ENCODE data around the gene FBXL19. TPM values are rescaled to one million over a fixed set of nuclear protein-coding genes. Genes with fewer than 3 reads are reported as not detected.

The FBXL19 gene
- total and polyA plus RNA-seq, 10 donors: 4.3 to 24.7 (median 17.4) TPM

DNA sequence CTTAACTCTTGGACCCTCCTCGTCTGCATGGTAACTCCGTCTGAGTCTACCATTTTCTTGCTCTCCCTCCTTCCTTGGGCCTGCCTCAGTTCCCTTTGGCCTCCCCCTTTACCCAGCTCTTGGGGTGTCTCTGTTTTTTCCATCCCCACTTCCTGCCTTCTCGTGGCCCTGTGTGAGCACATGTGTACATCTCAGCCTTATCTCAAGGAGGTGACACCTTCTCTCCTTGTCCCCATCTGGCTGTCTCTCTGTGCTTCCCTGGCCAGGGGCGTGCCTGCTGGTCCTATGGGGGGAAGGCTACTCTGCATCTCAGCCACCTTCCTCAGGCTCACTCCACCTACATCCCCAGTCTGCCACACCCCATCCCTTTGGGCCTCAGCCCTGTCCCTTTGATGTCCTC lies 20.4 kb upstream of the FBXL19 start:
- WGBS, 5 donors: 39 to 58% (median 57%) methylated on average over 4 of the region's 4 CpGs
- Histone ChIP-seq H3K4me1 (peaks cover 32 to 61% (median 45%) of the 10 kb centered on the region in 6 donors), H3K9me3 (peaks cover 0 to 3% (median 0%) of the 10 kb centered on the region in 8 donors), H3K27me3 (replicated peaks in 1 of 7) (no peaks in the 10 kb centered on the region), H3K36me3 (no peaks in the 10 kb centered on the region), H3K27ac (peak overlapping the region; percentile 92 to 97 (median 94)), H3K4me3 (peak overlapping the region in 6 of 8 donors; percentile 48 to 79 (median 52))
- intact Hi-C loops (cut with DNase I; ENCODE audit: low total_unique reads): no loop called here
- TF ChIP-seq POLR2A (IDR thresholded peaks at IDR 0.05) (no peak), POLR2AphosphoS5 (IDR thresholded peaks at IDR 0.05) (no peak)
- TF ChIP-seq, protein P1, sequence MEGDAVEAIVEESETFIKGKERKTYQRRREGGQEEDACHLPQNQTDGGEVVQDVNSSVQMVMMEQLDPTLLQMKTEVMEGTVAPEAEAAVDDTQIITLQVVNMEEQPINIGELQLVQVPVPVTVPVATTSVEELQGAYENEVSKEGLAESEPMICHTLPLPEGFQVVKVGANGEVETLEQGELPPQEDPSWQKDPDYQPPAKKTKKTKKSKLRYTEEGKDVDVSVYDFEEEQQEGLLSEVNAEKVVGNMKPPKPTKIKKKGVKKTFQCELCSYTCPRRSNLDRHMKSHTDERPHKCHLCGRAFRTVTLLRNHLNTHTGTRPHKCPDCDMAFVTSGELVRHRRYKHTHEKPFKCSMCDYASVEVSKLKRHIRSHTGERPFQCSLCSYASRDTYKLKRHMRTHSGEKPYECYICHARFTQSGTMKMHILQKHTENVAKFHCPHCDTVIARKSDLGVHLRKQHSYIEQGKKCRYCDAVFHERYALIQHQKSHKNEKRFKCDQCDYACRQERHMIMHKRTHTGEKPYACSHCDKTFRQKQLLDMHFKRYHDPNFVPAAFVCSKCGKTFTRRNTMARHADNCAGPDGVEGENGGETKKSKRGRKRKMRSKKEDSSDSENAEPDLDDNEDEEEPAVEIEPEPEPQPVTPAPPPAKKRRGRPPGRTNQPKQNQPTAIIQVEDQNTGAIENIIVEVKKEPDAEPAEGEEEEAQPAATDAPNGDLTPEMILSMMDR (IDR thresholded peaks at IDR 0.05 in 8 of 11, conservative IDR thresholded peaks at IDR 0.05 in 3 of 11): no peak
- no peak for DNase-seq

DNA sequence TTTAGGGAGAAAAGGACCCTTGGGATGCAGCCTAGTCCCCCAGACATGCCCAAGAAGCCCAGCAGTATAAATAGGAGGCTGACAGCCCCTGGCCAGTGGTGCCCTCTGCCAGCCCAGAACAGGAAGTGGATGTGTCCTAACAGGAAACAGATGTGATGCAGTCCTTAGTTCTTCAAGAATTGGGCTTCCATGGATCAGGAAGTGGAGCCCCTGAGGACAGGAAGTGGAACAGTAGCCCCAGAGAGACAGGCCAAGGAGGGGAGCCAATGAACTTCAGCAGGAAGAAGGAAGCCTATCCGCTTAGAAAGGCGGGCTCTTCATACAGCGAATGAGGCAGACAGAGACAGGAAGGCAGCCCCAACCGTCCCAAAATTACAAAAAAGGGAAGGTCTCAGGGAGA lies 19.8 kb upstream of the FBXL19 start:
- H3K27me3 ChIP-seq (replicated peaks in 1 of 7): no peaks in the 10 kb centered on the region
- peak in 2 of 3 donors; percentile 45 to 86 for TF ChIP-seq POLR2AphosphoS5 (IDR thresholded peaks at IDR 0.05)
- TF ChIP-seq, protein P1 (IDR thresholded peaks at IDR 0.05 in 8 of 11, conservative IDR thresholded peaks at IDR 0.05 in 3 of 11): no peak
- peaks cover 32 to 63% (median 45%) of the 10 kb centered on the region in 6 donors for H3K4me1 ChIP-seq
- no peak for DNase-seq
- peak overlapping the region in 1 of 8 donors; percentile 43 for H3K4me3 ChIP-seq
- intact Hi-C loops (cut with DNase I; ENCODE audit: low total_unique reads): no loop called here
- no peaks in the 10 kb centered on the region for H3K36me3 ChIP-seq
- peaks cover 0 to 3% (median 0%) of the 10 kb centered on the region in 8 donors for H3K9me3 ChIP-seq
- 16 to 33% (median 22%) methylated on average over 4 of the region's 4 CpGs for WGBS, 5 donors
- peak overlapping the region; percentile 92 to 97 (median 94) for H3K27ac ChIP-seq

DNA sequence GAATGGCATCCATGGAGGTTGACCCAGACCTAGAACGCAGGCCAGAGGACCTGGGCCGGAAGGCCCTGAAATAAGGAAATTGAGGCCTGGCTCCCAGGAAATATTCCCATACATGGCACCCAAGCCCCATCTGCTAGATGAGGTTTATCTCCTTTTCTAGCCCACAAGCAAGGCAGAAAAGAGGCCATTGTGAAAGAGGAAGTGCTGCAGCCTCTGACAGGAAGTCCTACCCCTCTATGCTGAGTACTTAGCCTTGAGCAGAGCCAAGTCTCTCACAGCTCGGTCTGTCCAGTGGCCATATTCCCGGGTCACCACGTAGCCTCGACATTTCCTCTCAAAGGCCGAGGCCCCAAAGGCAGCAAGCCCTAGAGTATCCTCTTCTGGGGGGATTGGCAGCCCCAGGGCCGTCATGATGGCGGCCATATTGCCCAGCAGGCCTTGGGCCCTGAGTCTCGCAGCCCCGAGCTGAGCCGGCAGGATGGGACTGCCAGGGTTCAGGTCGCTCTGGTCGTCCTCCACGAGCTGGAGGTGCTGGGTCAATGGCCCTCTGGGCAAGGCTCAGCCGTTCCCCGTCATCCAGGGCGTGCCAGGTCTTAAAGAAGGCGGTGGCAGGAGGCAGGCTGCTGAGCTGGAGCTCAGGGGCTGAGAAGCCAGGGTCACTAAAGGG lies 19.1 kb upstream of the FBXL19 start:
- peak; percentile 31 to 56 (median 44) for TF ChIP-seq POLR2AphosphoS5 (IDR thresholded peaks at IDR 0.05)
- TF ChIP-seq, protein P1 (IDR thresholded peaks at IDR 0.05 in 8 of 11, conservative IDR thresholded peaks at IDR 0.05 in 3 of 11): no peak
- H3K27ac ChIP-seq: peak overlapping the region; percentile 92 to 97 (median 94)
- 55 to 79% (median 59%) methylated on average over 14 to 19 of the region's 19 CpGs for WGBS, 5 donors
- peak overlapping the region in 1 of 8 donors; percentile 43 for H3K4me3 ChIP-seq
- no peaks in the 10 kb centered on the region for H3K36me3 ChIP-seq
- peaks cover 32 to 63% (median 45%) of the 10 kb centered on the region in 6 donors for H3K4me1 ChIP-seq
- intact Hi-C loops (cut with DNase I; ENCODE audit: low total_unique reads): no loop called here
- peaks cover 0 to 3% (median 0%) of the 10 kb centered on the region in 8 donors for H3K9me3 ChIP-seq
- no peaks in the 10 kb centered on the region for H3K27me3 ChIP-seq (replicated peaks in 1 of 7)
- DNase-seq: peak; percentile 78

DNA sequence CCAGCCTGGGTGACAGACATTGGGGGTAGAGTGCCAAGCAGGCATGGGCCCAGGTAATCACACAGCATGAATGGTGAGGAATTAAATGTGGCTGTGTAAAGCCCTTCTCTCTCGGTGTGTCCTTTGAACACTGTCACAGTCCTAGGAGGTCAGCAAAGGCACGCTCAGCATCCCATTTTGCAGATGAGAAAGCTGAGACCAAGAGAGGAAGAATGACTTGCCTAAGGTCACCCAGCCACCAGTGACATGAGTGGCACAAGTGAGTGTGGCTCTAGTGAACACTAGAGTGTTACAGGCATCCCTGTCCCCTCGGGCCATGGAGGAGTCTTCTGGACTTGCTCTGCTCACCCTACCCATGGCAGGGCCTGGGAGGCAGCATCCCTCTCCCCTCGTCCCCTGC lies 16.3 kb upstream of the FBXL19 start:
- 78 to 91% (median 83%) methylated on average over 4 of the region's 4 CpGs for WGBS, 5 donors

More for the DNA sequence above, 16.3 kb upstream of the FBXL19 start:
- H3K36me3 ChIP-seq: no peaks in the 10 kb centered on the region
- H3K9me3 ChIP-seq: peaks cover 0 to 3% (median 0%) of the 10 kb centered on the region in 8 donors
- H3K4me3 ChIP-seq: no peak overlapping the region
- DNase-seq: no peak
- no peaks in the 10 kb centered on the region for H3K27me3 ChIP-seq (replicated peaks in 1 of 7)
- intact Hi-C loops (cut with DNase I; ENCODE audit: low total_unique reads): no loop called here
- TF ChIP-seq POLR2A (IDR thresholded peaks at IDR 0.05) (no peak), POLR2AphosphoS5 (IDR thresholded peaks at IDR 0.05) (no peak)
- TF ChIP-seq, protein P1 (IDR thresholded peaks at IDR 0.05 in 8 of 11, conservative IDR thresholded peaks at IDR 0.05 in 3 of 11): no peak
- H3K4me1 ChIP-seq: peaks cover 23 to 46% (median 33%) of the 10 kb centered on the region in 6 donors
- H3K27ac ChIP-seq: no peak overlapping the region
